Left renal cortex interstitium (tissue), 4 donors: Measurements from ENCODE around the gene PMS1. TPM values are rescaled to one million over a fixed set of nuclear protein-coding genes. Genes with fewer than 3 reads are reported as not detected.

Source experiments
- polyA plus RNA-seq, 4 donors: library from polyadenylated mRNA; unstranded; fragments of 120-200 nt; gene quantifications; one replicate each; pipeline ENCODE4 v1.2.1, GENCODE V29; 2013; ENCODE audit not compliant: insufficient read length in 4 of 4

Gene PMS1
- polyA plus RNA-seq, 4 donors: 30.8 to 50.8 (median 39.6) TPM

Other genes starting within 250 kb of the PMS1 start
- 100 to 1,000 TPM; 100 to 172 (median 120) TPM for gene SLC40A1, start 203.7 kb upstream of the PMS1 start, polyA plus RNA-seq
- gene ASNSD1, start 123.0 kb upstream of the PMS1 start, polyA plus RNA-seq: 10 to 100 TPM; 53.6 to 63.4 (median 59.9) TPM
- 10 to 100 TPM in 2 of 4 donors, 1 to 10 TPM in 2; 6.6 to 15.8 (median 11.6) TPM for gene ANKAR, start 109.8 kb upstream of the PMS1 start, polyA plus RNA-seq
- 10 to 100 TPM; 15.6 to 26.2 (median 20.1) TPM for gene OSGEPL1, start 21.7 kb upstream of the PMS1 start, polyA plus RNA-seq
- 100 to 1,000 TPM in 2 of 4 donors, 10 to 100 TPM in 2; 74.0 to 110 (median 97.4) TPM for gene ORMDL1, start 111 bp upstream of the PMS1 start, polyA plus RNA-seq